Mesendoderm (in vitro differentiated cells): ENCODE results near the gene AKNA.

Experiments used
- DNase-seq: peaks from one replicate; pipeline ENCODE4 v3.0.0; 2013
- H2AK5ac ChIP-seq: 2 replicates; pipeline ENCODE4 v1.6.1; 2013; ENCODE audit warnings: low read length, inconsistent platforms
- H2BK120ac ChIP-seq: 2 replicates; pipeline ENCODE4 v1.6.1; 2013; ENCODE audit warnings: low read depth, mild to moderate bottlenecking, low read length, moderate library complexity, mixed read lengths
- H2BK15ac ChIP-seq: replicated peaks from 2 replicates; pipeline ENCODE4 v1.6.1; 2013; ENCODE audit warnings: low read depth, mild to moderate bottlenecking, moderate library complexity
- H2BK5ac ChIP-seq: 2 replicates; pipeline ENCODE4 v1.6.1; 2013; ENCODE audit warnings: low read length, inconsistent platforms
- H3K18ac ChIP-seq: 2 replicates; pipeline ENCODE4 v1.6.1; 2013; ENCODE audit warnings: mild to moderate bottlenecking, low read length, mixed read lengths
- H3K23ac ChIP-seq: one replicate; pipeline ENCODE4 v1.6.1; 2013; ENCODE audit warnings: low read length
- H3K27ac ChIP-seq: 2 replicates; pipeline ENCODE4 v1.5.1; 2013; ENCODE audit warnings: low read depth, mild to moderate bottlenecking, inconsistent platforms, low read length, moderate library complexity
- H3K27me3 ChIP-seq: 2 replicates; pipeline ENCODE4 v1.6.1; 2013; ENCODE audit warnings: low read length, control low read depth, mild to moderate bottlenecking, inconsistent platforms; ENCODE audit not compliant: insufficient read depth, poor library complexity
- H3K36me3 ChIP-seq: 2 replicates; pipeline ENCODE4 v1.6.1; 2013; ENCODE audit warnings: low read length, inconsistent platforms; ENCODE audit not compliant: control insufficient read depth, insufficient read depth
- H3K4ac ChIP-seq: one replicate; pipeline ENCODE4 v1.6.1; 2013; ENCODE audit warnings: low read depth, mild to moderate bottlenecking, low read length, moderate library complexity
- H3K4me1 ChIP-seq: 2 replicates; pipeline ENCODE4 v1.6.1; 2013; ENCODE audit warnings: low read depth, low read length, inconsistent platforms; ENCODE audit not compliant: control insufficient read depth
- H3K4me2 ChIP-seq: 2 replicates; pipeline ENCODE4 v1.6.1; 2013; ENCODE audit warnings: low read length
- H3K4me3 ChIP-seq: 2 replicates; pipeline ENCODE4 v1.5.1; 2013; ENCODE audit warnings: mild to moderate bottlenecking, low read length
- H3K56ac ChIP-seq: one replicate; pipeline ENCODE4 v1.6.1; 2013; ENCODE audit warnings: low read length
- H3K79me1 ChIP-seq: 2 replicates; pipeline ENCODE4 v1.6.1; 2013; ENCODE audit warnings: low read length, inconsistent platforms
- H3K79me2 ChIP-seq: 2 replicates; pipeline ENCODE4 v1.6.1; 2013; ENCODE audit warnings: mild to moderate bottlenecking, low read length; ENCODE audit not compliant: control insufficient read depth, insufficient read depth
- H3K9ac ChIP-seq: 2 replicates; pipeline ENCODE4 v1.6.1; 2013; ENCODE audit warnings: low read length, inconsistent platforms
- H4K5ac ChIP-seq: one replicate; pipeline ENCODE4 v1.6.1; 2013; ENCODE audit warnings: low read length
- H4K8ac ChIP-seq: one replicate; pipeline ENCODE4 v1.6.1; 2013; ENCODE audit warnings: low read depth, mild to moderate bottlenecking, control low read depth, low read length, moderate library complexity
- WGBS: extraction: QIAGEN DNeasy Blood & Tissue Kit; methylation state at CpG from one replicate; pipeline ENCODE4 v1.1.7; 2013; ENCODE audit warnings: low lambda C conversion rate, missing lambda C conversion rate; ENCODE audit not compliant: insufficient coverage; ENCODE audit errors: extremely low coverage; 5-methylcytosine and 5-hydroxymethylcytosine counted together

Gene AKNA

DNA sequence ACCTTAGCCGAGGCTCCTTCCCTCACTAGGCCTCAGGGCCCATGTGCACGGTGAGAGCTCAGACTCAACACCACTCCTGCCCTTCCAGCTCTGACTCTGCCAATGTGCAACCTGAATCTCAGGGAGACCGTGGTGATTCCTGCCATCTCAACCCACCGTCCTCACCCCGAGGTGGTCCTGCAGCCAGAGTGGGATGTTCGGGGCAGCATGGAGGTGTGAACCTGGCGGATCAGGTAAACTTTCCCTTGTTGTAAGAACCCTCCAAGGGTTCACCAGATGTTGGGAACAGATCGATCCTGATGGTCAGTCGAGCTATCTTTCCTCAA is 538 bp upstream of the AKNA start:
- Histone ChIP-seq H3K79me2 (no peaks in the 10 kb centered on the region), H2BK15ac (no peak overlapping the region), H3K4me2 (no peak overlapping the region), H3K4me3 (no peak overlapping the region), H4K8ac (no peak overlapping the region), H3K4ac (no peak overlapping the region), H3K23ac (peak overlapping the region; percentile 74), H2BK120ac (no peak overlapping the region), H3K56ac (peak overlapping the region; percentile 81), H2AK5ac (no peak overlapping the region), H3K36me3 (no peaks in the 10 kb centered on the region), H3K9ac (peak overlapping the region; percentile 57), H4K5ac (no peak overlapping the region), H3K79me1 (peaks cover 2% of the 10 kb centered on the region), H3K4me1 (peaks cover 5% of the 10 kb centered on the region), H3K18ac (no peak overlapping the region), H2BK5ac (peak overlapping the region; percentile 7), H3K27me3 (no peaks in the 10 kb centered on the region), H3K27ac (no peak overlapping the region)
- no peak for DNase-seq
- no CpG with 5 or more reads among the region's 9 CpGs for WGBS

- Histone ChIP-seq H3K23ac (no peak overlapping the region), H4K8ac (no peak overlapping the region), H3K79me2 (no peaks in the 10 kb centered on the region), H3K27ac (no peak overlapping the region), H2BK5ac (no peak overlapping the region), H3K4me1 (peaks cover 7% of the 10 kb centered on the region), H3K79me1 (peaks cover 2% of the 10 kb centered on the region), H3K4me3 (no peak overlapping the region), H3K56ac (peak overlapping the region; percentile 81), H3K4ac (no peak overlapping the region), H4K5ac (no peak overlapping the region), H2BK120ac (no peak overlapping the region), H2AK5ac (no peak overlapping the region), H3K18ac (no peak overlapping the region), H3K27me3 (no peaks in the 10 kb centered on the region), H3K36me3 (no peaks in the 10 kb centered on the region), H3K4me2 (peak overlapping the region; percentile 7), H3K9ac (peak overlapping the region; percentile 59), H2BK15ac (no peak overlapping the region)
- WGBS: no CpG with 5 or more reads among the region's 18 CpGs
- no peak for DNase-seq
Measured at GRCh38 chr9:114386886-114387679, 699 bp downstream of the AKNA start.

DNA sequence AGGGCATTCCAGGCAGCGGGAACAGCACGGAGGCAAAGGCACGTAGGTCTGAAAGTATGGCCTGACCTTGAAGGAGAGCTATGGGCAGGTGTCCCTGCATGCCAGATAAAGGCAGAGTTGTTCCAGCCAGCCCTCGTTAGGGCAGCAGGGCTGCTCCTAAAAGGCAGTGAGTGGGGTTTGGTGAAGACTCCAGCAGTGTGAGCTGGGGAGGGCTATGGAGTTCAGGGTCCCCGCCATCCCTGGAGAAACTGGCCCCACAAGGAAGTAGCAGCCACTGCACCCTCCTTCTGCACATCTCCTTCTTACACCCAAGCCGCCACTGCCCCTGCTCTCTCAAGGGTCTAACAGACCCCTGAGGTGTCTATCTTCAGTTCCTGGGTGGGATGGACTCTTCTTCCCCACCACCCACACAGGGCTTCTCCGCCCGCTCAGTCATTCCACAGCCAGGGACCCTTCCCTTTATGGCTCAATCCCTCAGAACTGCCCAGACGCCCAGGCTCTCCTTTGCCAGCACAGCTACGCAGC is 1.4 kb downstream of the AKNA start:
- H3K56ac ChIP-seq: no peak overlapping the region
- no CpG with 5 or more reads among the region's 10 CpGs for WGBS
- no peak overlapping the region for H3K27ac ChIP-seq

DNA sequence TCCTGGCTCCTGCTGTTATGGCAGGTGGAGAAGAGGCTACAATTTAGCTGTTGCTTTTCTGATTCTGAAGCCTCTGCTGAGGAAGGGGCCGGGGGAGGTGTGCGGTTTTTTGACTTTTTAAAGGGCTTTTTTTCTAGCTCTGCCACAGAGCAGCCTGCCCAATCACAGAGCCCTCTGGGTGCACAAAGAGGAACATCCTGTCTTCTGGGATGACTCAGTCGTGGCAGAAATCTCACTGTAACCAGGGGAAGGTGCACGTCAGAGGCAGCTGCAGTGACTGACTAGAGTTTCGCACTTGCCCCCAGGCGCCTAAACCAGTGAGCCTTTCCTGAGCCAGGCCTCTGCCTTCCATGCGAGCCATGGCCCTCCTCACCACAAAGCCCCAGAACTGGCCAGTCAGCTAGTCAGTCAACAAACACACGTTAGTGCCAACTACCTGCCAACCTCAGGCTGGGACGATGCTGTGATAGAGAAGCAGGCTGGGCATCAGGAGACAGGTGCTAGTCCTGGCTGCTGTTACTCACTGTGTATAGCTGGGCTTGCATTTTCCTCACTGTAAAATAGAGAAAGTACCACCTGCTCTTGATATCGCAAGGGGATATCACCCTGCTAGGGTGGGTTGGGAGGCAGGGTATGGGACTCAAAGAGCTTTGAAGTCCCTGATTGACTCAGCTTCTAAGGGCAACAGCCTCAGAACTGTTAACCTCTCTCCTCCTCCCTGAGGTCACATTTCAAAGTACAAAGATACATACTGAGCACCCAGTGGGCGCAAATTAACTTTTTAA is 2.2 kb downstream of the AKNA start:
- no peak overlapping the region for H2BK120ac ChIP-seq
- no peak overlapping the region for H3K4me2 ChIP-seq
- no peak overlapping the region for H3K4me3 ChIP-seq
- H3K27me3 ChIP-seq: no peaks in the 10 kb centered on the region
- H3K79me1 ChIP-seq: peaks cover 2% of the 10 kb centered on the region
- H4K5ac ChIP-seq: no peak overlapping the region
- no peaks in the 10 kb centered on the region for H3K79me2 ChIP-seq
- H3K9ac ChIP-seq: no peak overlapping the region
- H3K36me3 ChIP-seq: no peaks in the 10 kb centered on the region
- no peak overlapping the region for H3K27ac ChIP-seq
- no peak overlapping the region for H3K23ac ChIP-seq
- no peak overlapping the region for H2BK5ac ChIP-seq
- no CpG with 5 or more reads among the region's 11 CpGs for WGBS
- no peak overlapping the region for H3K18ac ChIP-seq
- DNase-seq: peak; percentile 80
- H3K4ac ChIP-seq: no peak overlapping the region
- no peak overlapping the region for H4K8ac ChIP-seq
- H2BK15ac ChIP-seq: no peak overlapping the region
- H3K4me1 ChIP-seq: peaks cover 7% of the 10 kb centered on the region
- no peak overlapping the region for H2AK5ac ChIP-seq
- no peak overlapping the region for H3K56ac ChIP-seq

More for the DNA sequence above, 1.4 kb downstream of the AKNA start:
- Histone ChIP-seq H3K23ac (no peak overlapping the region), H2BK120ac (no peak overlapping the region), H3K4me2 (no peak overlapping the region), H3K4ac (no peak overlapping the region), H4K5ac (no peak overlapping the region), H3K4me1 (peaks cover 7% of the 10 kb centered on the region), H3K27me3 (no peaks in the 10 kb centered on the region), H3K36me3 (no peaks in the 10 kb centered on the region), H3K79me2 (no peaks in the 10 kb centered on the region), H4K8ac (no peak overlapping the region), H3K79me1 (peaks cover 2% of the 10 kb centered on the region), H2BK5ac (no peak overlapping the region), H3K9ac (no peak overlapping the region), H3K18ac (no peak overlapping the region), H2BK15ac (no peak overlapping the region), H2AK5ac (no peak overlapping the region), H3K4me3 (no peak overlapping the region)
- no peak for DNase-seq

GRCh38 chr9:114384836-114385396 is 2.9 kb downstream of the AKNA start:
- Histone ChIP-seq H3K56ac (no peak overlapping the region), H3K23ac (no peak overlapping the region), H3K27me3 (no peaks in the 10 kb centered on the region), H3K9ac (no peak overlapping the region), H3K79me2 (no peaks in the 10 kb centered on the region), H3K4me2 (no peak overlapping the region), H3K4me1 (peaks cover 7% of the 10 kb centered on the region), H3K18ac (no peak overlapping the region), H2BK120ac (no peak overlapping the region), H3K4ac (no peak overlapping the region), H3K4me3 (no peak overlapping the region), H4K5ac (no peak overlapping the region), H3K27ac (no peak overlapping the region), H4K8ac (no peak overlapping the region), H2BK5ac (no peak overlapping the region), H2AK5ac (no peak overlapping the region), H3K36me3 (no peaks in the 10 kb centered on the region), H2BK15ac (no peak overlapping the region), H3K79me1 (peaks cover 2% of the 10 kb centered on the region)
- DNase-seq: no peak
- no CpG with 5 or more reads among the region's 7 CpGs for WGBS
